Activated CD4-positive, alpha-beta memory T cell treated with anti-CD3 and anti-CD28 coated beads for 36 hours (primary cell): ENCODE measurements around the gene DYNLT3. TPM values are rescaled to one million over a fixed set of nuclear protein-coding genes. Genes with fewer than 3 reads are reported as not detected.

Experiments used
- CTCF ChIA-PET: fragments of 350-600 bp; sonication (Branson Sonifier 250); formaldehyde crosslinking; loops from one replicate; lab custom pipeline; 2021; ENCODE audit warnings: antibody characterized with exemption, inconsistent platforms; lab: Charles Lee
- POLR2A ChIA-PET: fragments of 350-600 bp; sonication (Branson Sonifier 250); formaldehyde crosslinking; loops from one replicate; lab custom pipeline; 2021; ENCODE audit warnings: antibody characterized with exemption; lab: Charles Lee
- DNase-seq: peaks from one replicate; pipeline ENCODE4 v3.0.0-alpha.2; 2020
- H3K27ac Mint-ChIP-seq: one replicate; pipeline ENCODE4 v1.8.0; 2021; ENCODE audit warnings: mixed read lengths
- H3K27me3 Mint-ChIP-seq: one replicate; pipeline ENCODE4 v1.8.0; 2021; ENCODE audit warnings: mixed read lengths
- H3K36me3 Mint-ChIP-seq: one replicate; pipeline ENCODE4 v1.8.0; 2021; ENCODE audit warnings: mixed read lengths
- H3K4me1 Mint-ChIP-seq: one replicate; pipeline ENCODE4 v1.8.0; 2021; ENCODE audit warnings: low read depth, mixed read lengths
- H3K4me3 Mint-ChIP-seq: one replicate; pipeline ENCODE4 v1.8.0; 2021; ENCODE audit warnings: mild to moderate bottlenecking, mixed read lengths
- H3K9me3 Mint-ChIP-seq: one replicate; pipeline ENCODE4 v1.8.0; 2021; ENCODE audit warnings: mixed read lengths
- intact Hi-C: fragments of 100-400 bp; cut with micrococcal nuclease; formaldehyde crosslinking; loops from one replicate; pipeline ENCODE4 v1.15.1; 2023
- total RNA-seq, 2 experiments: library from RNA; stranded (reverse); gene quantifications; one replicate each; pipeline ENCODE4 v1.2.3, GENCODE V29; 2021

DYNLT3 gene
- total RNA-seq, 2 experiments from 2014 or later, result 27.2 to 27.7 TPM

DNA sequence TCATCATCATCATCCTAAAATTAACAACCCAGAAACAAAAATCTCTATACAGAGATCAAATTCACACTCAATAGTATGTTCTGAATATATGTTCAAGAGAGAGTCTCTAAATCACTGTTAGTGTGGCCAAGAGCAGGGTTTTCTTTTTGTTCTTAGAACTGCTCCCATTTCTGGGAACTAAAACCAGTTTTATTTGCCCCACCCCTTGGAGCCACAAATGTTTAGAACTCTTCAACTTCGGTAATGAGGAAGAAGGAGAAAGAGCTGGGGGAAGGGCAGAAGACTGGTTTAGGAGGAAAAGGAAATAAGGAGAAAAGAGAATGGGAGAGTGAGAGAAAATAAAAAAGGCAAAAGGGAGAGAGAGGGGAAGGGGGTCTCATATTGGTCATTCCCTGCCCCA lies 35.3 kb downstream of the DYNLT3 start:
- no peak overlapping the region for H3K4me3 Mint-ChIP-seq
- intact Hi-C loops, result no loop called here
- ChIA-PET CTCF (interaction anchor here (1.0 kb wide), 1 partner anchor 13 kb away, joined by 4 read pairs; no protein-coding TSS in a partner anchor), POLR2A (no interaction called here)
- H3K9me3 Mint-ChIP-seq, result no peaks in the 10 kb centered on the region
- H3K4me1 Mint-ChIP-seq, result no peaks in the 10 kb centered on the region
- H3K36me3 Mint-ChIP-seq, result no peaks in the 10 kb centered on the region
- no peak for DNase-seq
- H3K27me3 Mint-ChIP-seq, result no peaks in the 10 kb centered on the region
- no peak overlapping the region for H3K27ac Mint-ChIP-seq

DNA sequence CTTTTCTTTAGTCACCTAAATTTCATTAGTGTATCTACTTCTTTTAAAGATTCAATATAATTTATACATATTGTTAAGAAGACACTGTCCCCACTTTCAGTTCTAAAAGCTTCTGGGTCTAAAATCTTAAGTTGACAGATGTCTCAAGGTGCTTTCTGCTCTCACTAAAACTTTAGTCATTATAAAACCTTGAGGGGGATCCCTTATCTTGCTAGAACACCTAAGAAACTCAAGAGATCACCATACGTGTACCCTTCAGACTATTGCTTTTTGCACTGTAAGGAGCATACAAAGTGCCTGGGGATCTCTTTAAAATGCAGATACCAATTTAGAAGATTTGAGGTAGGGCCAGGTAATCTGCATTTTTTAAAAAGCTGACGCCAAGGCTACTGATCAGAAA lies 37.4 kb downstream of the DYNLT3 start:
- H3K4me1 Mint-ChIP-seq, result no peaks in the 10 kb centered on the region
- H3K36me3 Mint-ChIP-seq, result no peaks in the 10 kb centered on the region
- H3K9me3 Mint-ChIP-seq, result no peaks in the 10 kb centered on the region
- no peak overlapping the region for H3K4me3 Mint-ChIP-seq
- H3K27ac Mint-ChIP-seq, result no peak overlapping the region
- DNase-seq, result no peak
- intact Hi-C loops, result no loop called here
- ChIA-PET POLR2A (no interaction called here), CTCF (no interaction called here)
- H3K27me3 Mint-ChIP-seq, result no peaks in the 10 kb centered on the region

DNA sequence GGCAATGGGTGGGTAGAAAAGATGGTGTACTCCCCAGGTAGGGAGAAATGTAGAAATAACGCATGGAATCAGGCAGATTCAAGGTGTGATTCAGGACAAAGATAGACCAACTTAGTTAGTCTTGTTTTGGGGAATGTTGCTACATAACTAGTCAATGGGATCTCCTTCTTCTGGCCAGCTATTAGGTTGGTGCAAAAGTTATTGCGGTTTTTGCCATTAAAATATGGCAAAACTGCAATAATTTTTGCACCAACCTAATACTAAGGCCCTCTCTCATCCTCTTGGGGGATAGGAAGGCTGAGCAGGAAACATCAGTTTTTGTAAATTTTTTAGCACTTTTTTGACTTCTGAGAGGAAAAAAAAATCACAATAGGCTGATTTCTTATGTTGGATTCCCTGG lies 44.3 kb downstream of the DYNLT3 start:
- ChIA-PET POLR2A (no interaction called here), CTCF (no interaction called here)
- DNase-seq, result no peak
- no peaks in the 10 kb centered on the region for H3K27me3 Mint-ChIP-seq
- intact Hi-C loops, result no loop called here
- H3K36me3 Mint-ChIP-seq, result no peaks in the 10 kb centered on the region
- no peak overlapping the region for H3K4me3 Mint-ChIP-seq
- H3K4me1 Mint-ChIP-seq, result no peaks in the 10 kb centered on the region
- H3K9me3 Mint-ChIP-seq, result no peaks in the 10 kb centered on the region
- H3K27ac Mint-ChIP-seq, result no peak overlapping the region

DNA sequence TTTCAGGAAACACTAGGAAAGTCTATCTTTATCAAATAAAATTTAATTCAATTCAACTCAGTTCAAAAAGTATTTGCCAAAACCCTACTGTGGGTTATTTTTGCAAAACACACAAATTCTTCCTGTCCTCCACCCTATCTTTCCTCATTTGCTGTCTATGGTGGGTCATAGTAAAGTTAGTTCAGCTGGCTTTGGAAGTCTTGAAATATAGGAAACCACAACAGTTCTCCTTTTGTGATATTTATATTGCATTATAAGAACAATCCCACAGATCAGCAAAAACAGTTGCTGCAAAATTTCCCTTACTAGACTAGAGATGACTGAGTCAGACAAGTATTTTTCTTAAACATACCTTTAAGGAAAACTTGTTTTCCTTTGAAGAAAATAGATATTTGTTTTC lies 45.3 kb downstream of the DYNLT3 start:
- Mint-ChIP-seq H3K36me3 (no peaks in the 10 kb centered on the region), H3K4me3 (no peak overlapping the region), H3K9me3 (no peaks in the 10 kb centered on the region), H3K27ac (no peak overlapping the region), H3K27me3 (no peaks in the 10 kb centered on the region), H3K4me1 (no peaks in the 10 kb centered on the region)
- ChIA-PET CTCF (no interaction called here), POLR2A (no interaction called here)
- intact Hi-C loops, result no loop called here
- DNase-seq, result no peak

DNA sequence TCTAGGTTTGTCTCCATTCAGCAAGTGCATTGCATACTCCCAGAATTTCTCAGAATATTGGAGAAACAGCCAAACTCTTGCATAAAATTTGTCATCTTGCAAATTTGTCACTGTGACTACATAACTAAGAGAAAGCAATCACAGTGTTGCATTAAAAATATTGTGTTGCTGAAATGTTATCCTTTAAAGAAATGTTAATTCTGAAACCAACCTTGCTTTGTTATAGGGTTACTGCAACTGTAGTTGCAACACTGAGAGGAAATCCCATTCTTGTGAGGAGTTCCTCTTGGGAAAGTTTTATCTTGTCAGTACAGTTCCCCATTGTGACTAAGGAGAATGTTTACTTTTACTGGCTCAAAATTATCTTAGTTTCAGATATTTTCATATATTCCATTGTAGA lies 46.7 kb downstream of the DYNLT3 start:
- no peak for DNase-seq
- no peaks in the 10 kb centered on the region for H3K27me3 Mint-ChIP-seq
- intact Hi-C loops, result no loop called here
- no peak overlapping the region for H3K27ac Mint-ChIP-seq
- no peaks in the 10 kb centered on the region for H3K36me3 Mint-ChIP-seq
- POLR2A ChIA-PET, result no interaction called here
- peaks cover 11% of the 10 kb centered on the region for H3K4me1 Mint-ChIP-seq
- H3K9me3 Mint-ChIP-seq, result no peaks in the 10 kb centered on the region
- CTCF ChIA-PET, result no interaction called here
- H3K4me3 Mint-ChIP-seq, result no peak overlapping the region

DNA sequence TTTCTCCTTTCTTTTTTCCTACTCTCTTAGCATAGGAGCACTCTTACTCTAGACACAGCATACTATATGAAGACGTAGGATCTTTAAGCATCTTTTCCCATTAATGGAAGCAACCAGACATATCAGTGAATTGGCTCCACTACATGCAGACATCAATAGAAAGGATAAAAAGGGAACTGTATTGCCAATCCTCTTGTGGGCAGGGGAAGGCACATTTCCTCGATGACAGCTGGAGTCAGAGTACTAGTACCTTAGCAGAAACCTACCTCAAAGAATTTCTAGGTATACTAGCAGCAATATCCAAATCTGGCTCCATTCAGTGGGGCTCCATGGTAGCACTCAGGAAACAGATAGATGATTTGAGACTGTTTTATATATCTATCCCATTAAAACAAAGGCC lies 47.4 kb downstream of the DYNLT3 start:
- Mint-ChIP-seq H3K4me3 (no peak overlapping the region), H3K4me1 (peaks cover 11% of the 10 kb centered on the region), H3K27me3 (no peaks in the 10 kb centered on the region), H3K36me3 (no peaks in the 10 kb centered on the region), H3K27ac (no peak overlapping the region), H3K9me3 (no peaks in the 10 kb centered on the region)
- CTCF ChIA-PET, result no interaction called here
- intact Hi-C loops, result no loop called here
- no peak for DNase-seq
- POLR2A ChIA-PET, result no interaction called here

DNA sequence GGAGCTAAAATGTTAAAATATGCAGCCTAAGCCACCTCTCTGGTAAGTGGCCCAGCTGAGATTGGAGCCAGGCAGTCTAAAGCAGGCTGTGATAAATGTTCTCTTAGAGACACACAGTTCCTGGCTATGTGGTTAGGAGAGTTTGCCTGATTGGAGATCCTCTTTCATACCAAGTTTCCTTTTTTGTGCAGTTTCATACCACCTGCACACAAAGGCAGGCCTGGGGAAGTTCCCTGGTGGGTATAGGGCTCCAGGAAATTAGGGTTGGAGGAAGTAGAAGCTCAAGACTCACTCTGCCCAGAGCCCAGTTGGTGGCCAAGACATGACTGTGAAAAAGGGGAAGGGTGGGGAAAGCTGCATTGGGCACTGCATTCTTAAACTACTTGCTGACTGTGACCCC lies 50.6 kb downstream of the DYNLT3 start:
- CTCF ChIA-PET, result interaction anchor here (1.0 kb wide), 1 partner anchor 28 kb away, joined by 3 read pairs; no protein-coding TSS in a partner anchor
- H3K9me3 Mint-ChIP-seq, result no peaks in the 10 kb centered on the region
- intact Hi-C loops, result no loop called here
- H3K36me3 Mint-ChIP-seq, result no peaks in the 10 kb centered on the region
- H3K4me1 Mint-ChIP-seq, result peaks cover 11% of the 10 kb centered on the region
- H3K27ac Mint-ChIP-seq, result no peak overlapping the region
- no peak for DNase-seq
- no peaks in the 10 kb centered on the region for H3K27me3 Mint-ChIP-seq
- no peak overlapping the region for H3K4me3 Mint-ChIP-seq
- POLR2A ChIA-PET, result no interaction called here

DNA sequence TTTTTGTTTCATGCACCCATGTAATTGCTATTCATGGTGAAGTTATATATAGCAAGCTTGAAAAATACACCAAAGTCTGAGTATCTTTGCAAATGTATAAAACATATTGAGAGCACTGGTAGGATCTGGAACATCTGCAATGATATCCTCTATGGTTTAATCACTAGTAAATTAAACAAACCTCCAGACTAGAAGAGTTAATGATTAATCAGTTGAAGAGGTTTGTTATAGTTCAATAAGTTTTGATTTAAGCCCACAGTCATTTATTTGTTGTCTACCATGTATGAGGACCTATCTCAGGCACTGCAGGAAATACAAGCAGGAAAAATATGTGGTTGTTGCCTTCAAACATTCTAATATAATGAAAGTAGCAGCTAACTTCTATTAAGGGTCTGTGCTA lies 51.1 kb downstream of the DYNLT3 start:
- CTCF ChIA-PET, result interaction anchor here (1.0 kb wide), 1 partner anchor 29 kb away, joined by 3 read pairs; no protein-coding TSS in a partner anchor
- H3K36me3 Mint-ChIP-seq, result no peaks in the 10 kb centered on the region

More for the DNA sequence above, 51.1 kb downstream of the DYNLT3 start:
- DNase-seq, result no peak
- H3K4me1 Mint-ChIP-seq, result peaks cover 11% of the 10 kb centered on the region
- no peak overlapping the region for H3K4me3 Mint-ChIP-seq
- POLR2A ChIA-PET, result no interaction called here
- no peaks in the 10 kb centered on the region for H3K9me3 Mint-ChIP-seq
- intact Hi-C loops, result no loop called here
- H3K27ac Mint-ChIP-seq, result no peak overlapping the region
- H3K27me3 Mint-ChIP-seq, result no peaks in the 10 kb centered on the region

Other genes with a start within 250 kb of the DYNLT3 start
- not detected for gene XK, start 161.8 kb downstream of the DYNLT3 start, total RNA-seq
- gene CYBB, start 67.5 kb downstream of the DYNLT3 start, total RNA-seq, result not detected
- under 1 TPM in 1 of 2 experiments, not detected in 1; 0.05 TPM for gene SYTL5, start 159.0 kb upstream of the DYNLT3 start, total RNA-seq